ENCODE results near the gene TSHZ2.

DNA sequence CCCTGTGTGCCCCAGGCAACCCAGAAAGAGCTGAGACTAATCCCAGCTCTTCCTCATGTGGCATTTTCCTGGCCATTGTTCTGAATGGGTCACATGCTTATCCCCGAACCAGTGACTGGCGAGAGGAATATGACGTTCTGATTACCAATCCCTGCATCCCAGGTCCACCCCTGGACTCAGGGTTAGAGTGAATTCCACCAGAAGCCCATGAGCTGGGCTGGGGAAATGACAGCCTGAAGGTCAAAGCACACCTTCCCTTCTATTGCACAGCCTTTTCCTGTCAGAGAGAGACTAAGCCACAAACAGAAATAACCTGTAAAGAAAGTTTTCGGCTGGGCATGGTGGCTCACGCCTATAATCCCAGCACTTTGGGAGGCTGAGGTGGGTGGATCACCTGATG lies 550.5 kb downstream of the TSHZ2 start:
- TF ChIP-seq, protein P1, sequence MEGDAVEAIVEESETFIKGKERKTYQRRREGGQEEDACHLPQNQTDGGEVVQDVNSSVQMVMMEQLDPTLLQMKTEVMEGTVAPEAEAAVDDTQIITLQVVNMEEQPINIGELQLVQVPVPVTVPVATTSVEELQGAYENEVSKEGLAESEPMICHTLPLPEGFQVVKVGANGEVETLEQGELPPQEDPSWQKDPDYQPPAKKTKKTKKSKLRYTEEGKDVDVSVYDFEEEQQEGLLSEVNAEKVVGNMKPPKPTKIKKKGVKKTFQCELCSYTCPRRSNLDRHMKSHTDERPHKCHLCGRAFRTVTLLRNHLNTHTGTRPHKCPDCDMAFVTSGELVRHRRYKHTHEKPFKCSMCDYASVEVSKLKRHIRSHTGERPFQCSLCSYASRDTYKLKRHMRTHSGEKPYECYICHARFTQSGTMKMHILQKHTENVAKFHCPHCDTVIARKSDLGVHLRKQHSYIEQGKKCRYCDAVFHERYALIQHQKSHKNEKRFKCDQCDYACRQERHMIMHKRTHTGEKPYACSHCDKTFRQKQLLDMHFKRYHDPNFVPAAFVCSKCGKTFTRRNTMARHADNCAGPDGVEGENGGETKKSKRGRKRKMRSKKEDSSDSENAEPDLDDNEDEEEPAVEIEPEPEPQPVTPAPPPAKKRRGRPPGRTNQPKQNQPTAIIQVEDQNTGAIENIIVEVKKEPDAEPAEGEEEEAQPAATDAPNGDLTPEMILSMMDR (IDR thresholded peaks at IDR 0.05; ENCODE audit: low read depth, low read length), result no peak
- TF ChIP-seq EZH2phosphoT487 (IDR thresholded peaks at IDR 0.05; ENCODE audit: low read depth), result no peak
